ENCODE measurements around the gene EARS2. TPM values are rescaled to one million over a fixed set of nuclear protein-coding genes. Genes with fewer than 3 reads are reported as not detected.

EARS2 gene
- total RNA-seq, 1 donor from 2014 or later, result 8.3 TPM

GRCh38 chr16:23581764-23582163, 24.6 kb upstream of the EARS2 start:
- Mint-ChIP-seq H3K36me3 (ENCODE audit: unreplicated experiment) (peaks cover 4% of the 10 kb centered on the region), H3K4me3 (ENCODE audit: unreplicated experiment) (no peak overlapping the region), H3K27me3 (ENCODE audit: unreplicated experiment) (peaks cover 3% of the 10 kb centered on the region), H3K9me3 (ENCODE audit: unreplicated experiment) (peaks cover 1% of the 10 kb centered on the region), H3K27ac (ENCODE audit: unreplicated experiment) (no peak overlapping the region), H3K4me1 (ENCODE audit: low read depth, unreplicated experiment) (no peaks in the 10 kb centered on the region)
- TF ChIP-seq CTCF (IDR thresholded peaks at IDR 0.05; ENCODE audit: partially characterized antibody, unreplicated experiment), result no peak
- DNase-seq, result no peak

GRCh38 chr16:23580391-23580790, 23.2 kb upstream of the EARS2 start:
- no peak for DNase-seq
- no peak overlapping the region for H3K27ac Mint-ChIP-seq (ENCODE audit: unreplicated experiment)
- H3K36me3 Mint-ChIP-seq (ENCODE audit: unreplicated experiment), result peaks cover 4% of the 10 kb centered on the region
- H3K27me3 Mint-ChIP-seq (ENCODE audit: unreplicated experiment), result peaks cover 3% of the 10 kb centered on the region
- H3K9me3 Mint-ChIP-seq (ENCODE audit: unreplicated experiment), result no peaks in the 10 kb centered on the region
- no peak overlapping the region for H3K4me3 Mint-ChIP-seq (ENCODE audit: unreplicated experiment)
- no peak for TF ChIP-seq CTCF (IDR thresholded peaks at IDR 0.05; ENCODE audit: partially characterized antibody, unreplicated experiment)
- H3K4me1 Mint-ChIP-seq (ENCODE audit: low read depth, unreplicated experiment), result no peaks in the 10 kb centered on the region

DNA sequence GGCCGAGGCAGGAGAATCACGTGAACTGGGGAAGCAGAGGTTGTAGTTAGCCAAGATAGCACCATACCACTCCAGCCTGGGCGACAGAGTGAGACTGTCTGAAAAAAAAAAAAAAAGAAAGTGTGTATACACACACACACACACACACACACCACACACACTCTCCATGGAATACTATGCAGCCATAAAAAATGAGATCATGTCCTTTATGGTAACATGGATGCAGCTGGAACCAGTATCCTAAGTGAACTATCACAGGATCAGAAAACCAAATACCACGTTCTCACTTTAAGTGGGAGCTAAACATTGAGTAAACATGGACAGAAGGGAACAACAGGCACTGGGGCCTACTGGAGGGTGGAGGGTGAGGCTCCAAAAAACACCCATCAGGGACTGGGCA, 22.2 kb upstream of the EARS2 start:
- H3K36me3 Mint-ChIP-seq (ENCODE audit: unreplicated experiment), result peaks cover 4% of the 10 kb centered on the region

GRCh38 chr16:23578101-23578830, 21.1 kb upstream of the EARS2 start:
- Mint-ChIP-seq H3K9me3 (ENCODE audit: unreplicated experiment) (no peaks in the 10 kb centered on the region), H3K27ac (ENCODE audit: unreplicated experiment) (no peak overlapping the region), H3K4me1 (ENCODE audit: low read depth, unreplicated experiment) (no peaks in the 10 kb centered on the region), H3K36me3 (ENCODE audit: unreplicated experiment) (no peaks in the 10 kb centered on the region), H3K4me3 (ENCODE audit: unreplicated experiment) (no peak overlapping the region), H3K27me3 (ENCODE audit: unreplicated experiment) (no peaks in the 10 kb centered on the region)
- no peak for DNase-seq
- TF ChIP-seq CTCF (IDR thresholded peaks at IDR 0.05; ENCODE audit: partially characterized antibody, unreplicated experiment), result no peak

More for the DNA sequence above, 22.2 kb upstream of the EARS2 start:
- Mint-ChIP-seq H3K9me3 (ENCODE audit: unreplicated experiment) (no peaks in the 10 kb centered on the region), H3K4me1 (ENCODE audit: low read depth, unreplicated experiment) (no peaks in the 10 kb centered on the region), H3K4me3 (ENCODE audit: unreplicated experiment) (no peak overlapping the region), H3K27ac (ENCODE audit: unreplicated experiment) (no peak overlapping the region), H3K27me3 (ENCODE audit: unreplicated experiment) (peaks cover 1% of the 10 kb centered on the region)
- DNase-seq, result no peak
- TF ChIP-seq CTCF (IDR thresholded peaks at IDR 0.05; ENCODE audit: partially characterized antibody, unreplicated experiment), result no peak

DNA sequence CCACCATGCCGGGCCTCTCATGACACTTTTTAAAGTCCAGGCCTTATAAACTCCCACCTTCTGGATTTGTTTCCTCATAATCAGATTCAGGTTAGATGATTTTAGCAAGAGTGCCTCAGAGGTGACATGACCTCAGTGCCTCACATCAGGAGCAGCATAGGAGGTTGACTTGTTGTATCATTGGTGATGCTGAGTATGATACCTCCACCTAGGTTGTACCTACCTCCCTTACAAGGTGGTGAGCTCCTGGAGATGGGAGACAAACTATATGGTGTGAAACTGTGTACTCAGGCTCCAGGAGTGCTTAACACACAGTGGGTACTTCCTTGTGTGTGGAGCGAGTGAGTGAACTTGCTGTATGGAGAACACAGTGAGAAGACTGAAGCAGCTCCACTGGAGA, 20.3 kb upstream of the EARS2 start:
- Mint-ChIP-seq H3K4me3 (ENCODE audit: unreplicated experiment) (no peak overlapping the region), H3K27ac (ENCODE audit: unreplicated experiment) (no peak overlapping the region), H3K27me3 (ENCODE audit: unreplicated experiment) (no peaks in the 10 kb centered on the region), H3K9me3 (ENCODE audit: unreplicated experiment) (no peaks in the 10 kb centered on the region), H3K36me3 (ENCODE audit: unreplicated experiment) (no peaks in the 10 kb centered on the region), H3K4me1 (ENCODE audit: low read depth, unreplicated experiment) (no peaks in the 10 kb centered on the region)
- TF ChIP-seq CTCF (IDR thresholded peaks at IDR 0.05; ENCODE audit: partially characterized antibody, unreplicated experiment), result no peak
- DNase-seq, result no peak

Data from glutamatergic neuron (in vitro differentiated cells).